ENCODE measurements around the gene DYNC2I2. TPM values are rescaled to one million over a fixed set of nuclear protein-coding genes. Genes with fewer than 3 reads are reported as not detected.

The DYNC2I2 gene
- 179 and 221 TPM in 2 replicates for total RNA-seq (2014; rRNA removed; shearing (Covaris generic))

GRCh38 chr9:128656416-128657343 lies at the start of gene DYNC2I2:
Gene DYNC2I2, minus strand, starts transcription at chr9:128656847. Its CDS starts 121 bp downstream, at chr9:128656726.

GRCh38 chr9:128702445-128702948 lies 45.9 kb upstream of the DYNC2I2 start, which contains the start of gene PKN3:
Gene PKN3, plus strand, starts transcription at chr9:128702503. Its CDS starts 413 bp downstream, at chr9:128702916.

GRCh38 chr9:128688501-128689292 lies 32.0 kb upstream of the DYNC2I2 start, which contains the start of gene SET:
Gene SET, plus strand, starts transcription at chr9:128689222. Its CDS starts 361 bp downstream, at chr9:128689583.

Other genes starting within 250 kb of the DYNC2I2 start
- gene CERCAM, start 236.0 kb downstream of the DYNC2I2 start, total RNA-seq (2014; rRNA removed; shearing (Covaris generic)) = 32.1 and 32.5 TPM in 2 replicates
- gene ODF2, start 200.8 kb downstream of the DYNC2I2 start, total RNA-seq (2014; rRNA removed; shearing (Covaris generic)) = 68.3 and 78.2 TPM in 2 replicates
- 52.9 and 54.4 TPM in 2 replicates for gene GLE1, start 152.1 kb downstream of the DYNC2I2 start, total RNA-seq (2014; rRNA removed; shearing (Covaris generic))
- gene SPTAN1, start 104.3 kb downstream of the DYNC2I2 start, total RNA-seq (2014; rRNA removed; shearing (Covaris generic)) = 207 and 225 TPM in 2 replicates
- 789 and 951 TPM in 2 replicates for gene SET, start 32.4 kb upstream of the DYNC2I2 start, total RNA-seq (2014; rRNA removed; shearing (Covaris generic))
- gene PKN3, start 45.7 kb upstream of the DYNC2I2 start, total RNA-seq (2014; rRNA removed; shearing (Covaris generic)) = 12.7 and 14.0 TPM in 2 replicates
- 54.5 and 62.5 TPM in 2 replicates for gene ZDHHC12, start 67.3 kb upstream of the DYNC2I2 start, total RNA-seq (2014; rRNA removed; shearing (Covaris generic))
- gene ZER1, start 115.1 kb upstream of the DYNC2I2 start, total RNA-seq (2014; rRNA removed; shearing (Covaris generic)) = 16.3 and 20.9 TPM in 2 replicates
- 11.1 and 12.6 TPM in 2 replicates for gene TBC1D13, start 130.4 kb upstream of the DYNC2I2 start, total RNA-seq (2014; rRNA removed; shearing (Covaris generic))
- gene ENDOG, start 161.7 kb upstream of the DYNC2I2 start, total RNA-seq (2014; rRNA removed; shearing (Covaris generic)) = 28.2 and 29.4 TPM in 2 replicates
- 35.0 and 54.4 TPM in 2 replicates for gene SPOUT1, start 172.9 kb upstream of the DYNC2I2 start, total RNA-seq (2014; rRNA removed; shearing (Covaris generic))
- 11.1 and 13.8 TPM in 2 replicates for gene KYAT1, start 225.1 kb upstream of the DYNC2I2 start, total RNA-seq (2014; rRNA removed; shearing (Covaris generic))
- gene LRRC8A, start 225.3 kb upstream of the DYNC2I2 start, total RNA-seq (2014; rRNA removed; shearing (Covaris generic)) = 38.5 and 42.1 TPM in 2 replicates